Measurements from ENCODE around the gene SLIT3.
"Not testable (repeated sequence)": the region's sequence is repeated elsewhere in the genome, so short reads cannot be mapped to it uniquely, and the experiment has no call there.

SLIT3 gene

DNA sequence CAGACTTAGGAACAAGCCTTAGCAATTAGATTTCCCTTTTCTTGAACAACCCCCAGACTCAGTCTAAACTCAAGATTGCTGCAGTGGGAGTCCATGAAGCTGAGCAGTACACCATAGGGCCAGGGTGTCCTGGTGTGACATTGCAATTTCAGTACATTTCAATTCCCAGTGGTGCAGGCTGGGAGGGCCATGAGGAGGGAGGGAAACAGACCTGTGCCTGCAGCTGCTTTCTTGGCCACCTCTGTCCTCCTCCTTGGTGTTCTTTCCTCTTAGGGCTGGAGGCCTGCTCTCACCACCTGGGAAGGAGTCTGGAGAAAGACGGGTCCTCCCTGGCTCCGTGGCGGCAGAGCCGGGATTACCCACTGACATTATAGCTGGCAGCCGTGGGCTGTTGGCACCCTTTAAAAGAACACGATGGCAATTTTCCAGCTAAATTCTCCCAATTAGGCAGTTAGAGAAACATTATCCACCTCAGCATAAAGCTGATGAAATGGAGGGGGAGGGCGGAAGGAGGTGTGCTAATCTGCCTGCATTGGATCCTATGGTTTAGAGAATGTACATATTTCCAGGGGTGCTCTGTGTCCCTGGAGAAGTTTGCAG, 186.4 kb downstream of the SLIT3 start:
- Histone ChIP-seq H3K4me3 (IDR thresholded peaks at IDR 0.05; ENCODE audit: insufficient read depth, low read depth, low read length) (no peak overlapping the region), H3K79me2 (ENCODE audit: insufficient read depth, low read depth) (no peaks in the 10 kb centered on the region), H3K9ac (no peak overlapping the region), H3K4me2 (no peak overlapping the region), H3K36me3 (ENCODE audit: insufficient read depth) (no peaks in the 10 kb centered on the region), H3K27me3 (ENCODE audit: insufficient read depth, low read depth) (no peaks in the 10 kb centered on the region), H3K27ac (no peak overlapping the region), H4K20me1 (ENCODE audit: insufficient read depth) (no peaks in the 10 kb centered on the region), H2AFZ (ENCODE audit: low read depth) (no peak overlapping the region), H3K4me1 (ENCODE audit: low read depth, poor library complexity, severe bottlenecking) (no peaks in the 10 kb centered on the region)
- TF ChIP-seq, protein P1, sequence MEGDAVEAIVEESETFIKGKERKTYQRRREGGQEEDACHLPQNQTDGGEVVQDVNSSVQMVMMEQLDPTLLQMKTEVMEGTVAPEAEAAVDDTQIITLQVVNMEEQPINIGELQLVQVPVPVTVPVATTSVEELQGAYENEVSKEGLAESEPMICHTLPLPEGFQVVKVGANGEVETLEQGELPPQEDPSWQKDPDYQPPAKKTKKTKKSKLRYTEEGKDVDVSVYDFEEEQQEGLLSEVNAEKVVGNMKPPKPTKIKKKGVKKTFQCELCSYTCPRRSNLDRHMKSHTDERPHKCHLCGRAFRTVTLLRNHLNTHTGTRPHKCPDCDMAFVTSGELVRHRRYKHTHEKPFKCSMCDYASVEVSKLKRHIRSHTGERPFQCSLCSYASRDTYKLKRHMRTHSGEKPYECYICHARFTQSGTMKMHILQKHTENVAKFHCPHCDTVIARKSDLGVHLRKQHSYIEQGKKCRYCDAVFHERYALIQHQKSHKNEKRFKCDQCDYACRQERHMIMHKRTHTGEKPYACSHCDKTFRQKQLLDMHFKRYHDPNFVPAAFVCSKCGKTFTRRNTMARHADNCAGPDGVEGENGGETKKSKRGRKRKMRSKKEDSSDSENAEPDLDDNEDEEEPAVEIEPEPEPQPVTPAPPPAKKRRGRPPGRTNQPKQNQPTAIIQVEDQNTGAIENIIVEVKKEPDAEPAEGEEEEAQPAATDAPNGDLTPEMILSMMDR (conservative IDR thresholded peaks at IDR 0.05; ENCODE audit: low read depth, low read length), result no peak

DNA sequence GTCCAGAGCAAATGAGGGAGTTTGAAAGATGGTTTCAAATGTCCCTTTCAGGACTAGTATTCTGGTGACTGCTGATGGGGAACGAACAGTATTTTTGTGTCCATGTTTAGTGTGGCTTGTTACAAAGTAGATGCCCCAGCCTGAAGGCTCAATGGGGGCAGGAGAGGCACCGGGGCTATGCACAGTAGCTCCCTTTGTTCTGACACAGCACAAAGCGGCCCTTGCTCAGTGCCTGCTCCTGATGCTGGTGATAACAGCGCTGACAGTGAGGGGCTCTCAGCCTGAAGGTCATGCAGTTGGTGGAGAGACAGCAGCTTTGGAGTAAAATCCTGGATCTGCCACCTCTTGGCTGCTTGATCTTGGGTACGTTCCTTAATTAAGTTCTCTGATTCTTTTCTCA, 188.9 kb downstream of the SLIT3 start:
- TF ChIP-seq, protein P1 (conservative IDR thresholded peaks at IDR 0.05; ENCODE audit: low read depth, low read length), result no peak
- Histone ChIP-seq H3K9ac (no peak overlapping the region), H3K79me2 (ENCODE audit: insufficient read depth, low read depth) (no peaks in the 10 kb centered on the region), H3K27ac (no peak overlapping the region), H3K4me3 (IDR thresholded peaks at IDR 0.05; ENCODE audit: insufficient read depth, low read depth, low read length) (no peak overlapping the region), H3K4me2 (no peak overlapping the region), H4K20me1 (ENCODE audit: insufficient read depth) (no peaks in the 10 kb centered on the region), H2AFZ (ENCODE audit: low read depth) (no peak overlapping the region), H3K36me3 (ENCODE audit: insufficient read depth) (no peaks in the 10 kb centered on the region), H3K4me1 (ENCODE audit: low read depth, poor library complexity, severe bottlenecking) (no peaks in the 10 kb centered on the region), H3K27me3 (ENCODE audit: insufficient read depth, low read depth) (no peaks in the 10 kb centered on the region)

DNA sequence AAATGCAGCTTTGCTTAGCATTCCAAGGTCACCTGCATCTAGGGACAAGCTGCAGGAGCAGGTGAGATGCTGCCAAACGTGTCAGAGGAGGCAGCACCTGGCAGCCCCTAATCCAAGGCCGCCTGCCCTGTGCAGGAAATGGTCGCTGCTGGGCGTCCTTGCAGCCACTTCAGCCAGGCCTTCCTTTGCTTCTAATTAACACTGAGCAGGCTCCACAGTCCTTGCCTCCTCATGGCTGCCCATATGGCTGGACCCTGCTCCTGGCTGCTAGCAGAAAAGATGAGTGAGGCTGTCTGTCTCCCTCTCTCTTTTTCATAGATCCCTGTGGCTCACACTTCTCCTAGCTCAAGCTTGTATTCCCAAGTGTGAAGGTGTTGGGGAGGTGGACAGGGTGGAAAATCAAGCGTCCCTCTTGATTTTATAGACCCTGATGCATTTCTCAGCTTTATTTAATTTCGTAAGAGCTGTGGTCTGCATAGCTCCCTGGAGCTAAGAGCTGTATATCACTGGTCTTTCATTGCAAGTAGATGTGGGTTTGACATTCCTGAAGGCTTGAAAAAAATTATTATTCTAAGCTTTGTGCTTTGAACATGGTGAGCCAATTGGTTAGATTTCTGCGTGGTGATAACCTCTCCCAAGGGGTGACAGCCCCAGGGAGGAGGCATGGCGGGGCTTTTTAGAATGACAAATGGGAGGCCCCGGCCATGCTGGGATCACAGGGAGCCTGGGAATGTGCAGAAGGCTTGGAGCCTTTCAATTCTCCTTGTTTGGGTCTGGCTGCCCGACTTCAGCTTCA, 193.8 kb downstream of the SLIT3 start:
- Histone ChIP-seq H3K4me2 (no peak overlapping the region), H3K9ac (no peak overlapping the region), H3K27ac (no peak overlapping the region), H4K20me1 (ENCODE audit: insufficient read depth) (no peaks in the 10 kb centered on the region), H3K27me3 (ENCODE audit: insufficient read depth, low read depth) (no peaks in the 10 kb centered on the region), H3K4me1 (ENCODE audit: low read depth, poor library complexity, severe bottlenecking) (no peaks in the 10 kb centered on the region), H3K36me3 (ENCODE audit: insufficient read depth) (no peaks in the 10 kb centered on the region), H2AFZ (ENCODE audit: low read depth) (no peak overlapping the region), H3K79me2 (ENCODE audit: insufficient read depth, low read depth) (no peaks in the 10 kb centered on the region), H3K4me3 (IDR thresholded peaks at IDR 0.05; ENCODE audit: insufficient read depth, low read depth, low read length) (no peak overlapping the region)
- TF ChIP-seq, protein P1 (conservative IDR thresholded peaks at IDR 0.05; ENCODE audit: low read depth, low read length), result no peak

DNA sequence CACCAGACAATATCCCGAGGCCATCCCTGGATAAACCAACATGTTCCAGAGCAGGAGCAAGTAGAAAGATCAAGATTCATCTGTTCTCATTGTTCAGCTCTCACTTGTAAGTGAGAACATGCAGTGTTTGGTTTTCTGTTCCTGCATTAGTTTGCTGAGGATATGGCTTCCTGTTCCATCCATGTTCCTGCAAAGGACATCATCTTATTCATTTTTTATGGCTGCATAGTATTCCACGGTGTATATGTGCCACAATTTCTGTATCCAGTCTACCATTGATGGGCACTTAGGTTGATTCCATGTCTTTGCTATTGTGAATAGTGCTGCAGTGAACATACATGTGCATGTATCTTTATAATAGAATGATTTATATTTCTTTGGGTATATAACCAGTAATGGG, 195.4 kb downstream of the SLIT3 start:
- H4K20me1 ChIP-seq (ENCODE audit: insufficient read depth); H3K27me3 ChIP-seq (ENCODE audit: insufficient read depth, low read depth); H3K4me3 ChIP-seq (IDR thresholded peaks at IDR 0.05; ENCODE audit: insufficient read depth, low read depth, low read length); H3K27ac ChIP-seq; H2AFZ ChIP-seq (ENCODE audit: low read depth); H3K79me2 ChIP-seq (ENCODE audit: insufficient read depth, low read depth); H3K4me1 ChIP-seq (ENCODE audit: low read depth, poor library complexity, severe bottlenecking); H3K9ac ChIP-seq; H3K4me2 ChIP-seq; H3K36me3 ChIP-seq (ENCODE audit: insufficient read depth): not testable (repeated sequence)

DNA sequence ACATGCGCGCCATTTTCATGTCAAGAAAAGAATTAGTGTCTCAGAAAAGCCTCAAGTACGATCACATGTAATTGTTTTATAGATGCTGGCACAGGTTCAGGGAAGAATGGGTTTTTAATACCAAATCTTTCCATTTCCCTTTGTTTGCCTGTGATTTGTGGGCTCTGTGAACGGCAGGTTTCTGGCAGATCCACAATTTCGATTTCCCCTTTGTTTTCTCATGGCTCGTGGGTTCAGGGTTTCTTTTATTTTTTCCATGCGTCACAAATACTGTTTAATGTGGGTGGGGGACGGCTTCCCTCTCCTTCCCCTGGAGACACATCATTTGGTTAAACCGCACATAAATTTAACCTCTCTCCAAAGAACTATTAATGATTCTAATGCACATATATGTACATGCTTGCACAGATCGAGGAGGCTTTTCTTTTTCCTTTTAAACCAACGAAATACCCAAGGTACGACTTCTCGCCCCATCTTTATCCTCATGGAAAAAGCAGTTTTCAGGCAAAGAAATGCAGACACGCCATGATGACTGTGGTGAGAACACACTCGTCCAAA, 195.9 kb downstream of the SLIT3 start:
- Histone ChIP-seq H3K4me3 (IDR thresholded peaks at IDR 0.05; ENCODE audit: insufficient read depth, low read depth, low read length) (no peak overlapping the region), H4K20me1 (ENCODE audit: insufficient read depth) (no peaks in the 10 kb centered on the region), H3K9ac (no peak overlapping the region), H2AFZ (ENCODE audit: low read depth) (no peak overlapping the region), H3K27me3 (ENCODE audit: insufficient read depth, low read depth) (no peaks in the 10 kb centered on the region), H3K4me1 (ENCODE audit: low read depth, poor library complexity, severe bottlenecking) (no peaks in the 10 kb centered on the region), H3K4me2 (no peak overlapping the region), H3K27ac (no peak overlapping the region), H3K79me2 (ENCODE audit: insufficient read depth, low read depth) (no peaks in the 10 kb centered on the region), H3K36me3 (ENCODE audit: insufficient read depth) (no peaks in the 10 kb centered on the region)
- TF ChIP-seq, protein P1 (conservative IDR thresholded peaks at IDR 0.05; ENCODE audit: low read depth, low read length), result no peak
